GM18867 (cell line): ENCODE data around the gene KCNG2.

Experiments
- ATAC-seq: cut with Tn5 transposase; IDR thresholded peaks from one replicate; pipeline ENCODE4 v1.9.1; 2021; ENCODE audit warnings: mild to moderate bottlenecking, moderate library complexity; ENCODE audit not compliant: unreplicated experiment

The KCNG2 gene

DNA sequence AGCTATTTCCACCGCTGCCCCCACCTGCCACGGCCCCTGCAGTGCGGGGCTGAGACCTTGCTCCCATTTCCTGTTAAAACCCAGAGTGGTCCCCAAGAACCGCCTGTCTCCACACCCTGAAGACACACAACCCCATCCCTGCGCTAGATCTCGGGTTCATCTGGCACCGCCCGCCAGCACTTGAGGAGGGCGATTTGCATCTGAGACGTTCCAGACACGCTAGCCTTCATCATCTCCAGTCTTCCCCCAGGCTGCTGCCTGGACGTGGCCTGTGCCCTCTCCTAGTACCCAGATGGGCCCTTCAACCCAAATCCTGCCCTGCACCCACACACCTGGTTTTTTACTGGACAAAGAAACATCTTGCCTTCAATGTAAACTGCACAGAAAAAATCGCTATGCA lies 103.9 kb downstream of the KCNG2 start:
- no peak for ATAC-seq

DNA sequence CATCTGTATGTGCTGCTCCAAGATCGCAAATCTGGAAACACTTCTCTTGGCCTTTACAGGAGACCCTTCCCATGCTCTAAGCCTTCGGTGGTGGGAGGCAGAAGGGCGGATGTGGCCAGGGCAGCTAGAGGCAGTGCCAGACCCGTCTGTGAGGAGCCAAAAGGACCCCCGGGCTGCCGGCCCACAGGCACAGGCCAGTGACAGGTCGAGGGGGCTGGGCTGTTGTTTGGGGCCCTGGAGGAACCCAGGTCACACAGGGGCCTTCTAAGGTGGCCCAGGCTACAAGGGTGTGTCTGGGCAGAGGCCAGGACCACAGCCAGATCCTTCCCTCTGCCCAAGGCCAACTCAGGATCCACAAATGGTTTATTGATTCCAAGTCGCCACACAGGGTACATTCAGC lies 104.3 kb downstream of the KCNG2 start:
- no peak for ATAC-seq

DNA sequence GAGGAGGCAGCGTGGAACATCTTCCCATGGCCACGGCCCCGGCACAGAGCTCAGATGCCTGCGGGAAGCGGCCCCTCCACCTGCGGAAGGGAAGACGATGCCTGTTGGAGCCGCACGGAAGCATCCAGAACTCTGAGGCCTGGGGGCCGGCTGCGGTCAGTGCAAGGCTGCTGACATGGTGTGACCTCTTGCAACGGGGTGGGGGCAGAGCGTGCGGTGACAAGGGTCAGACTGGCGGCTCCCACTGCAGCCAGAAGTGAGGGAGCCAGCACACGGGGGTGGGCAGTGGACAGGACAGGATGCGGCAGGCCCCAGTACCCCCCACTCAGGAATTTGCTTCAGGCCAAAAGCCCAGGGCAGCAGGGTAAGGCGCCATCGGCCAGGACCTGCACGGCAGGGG lies 104.9 kb downstream of the KCNG2 start:
- ATAC-seq: no peak

DNA sequence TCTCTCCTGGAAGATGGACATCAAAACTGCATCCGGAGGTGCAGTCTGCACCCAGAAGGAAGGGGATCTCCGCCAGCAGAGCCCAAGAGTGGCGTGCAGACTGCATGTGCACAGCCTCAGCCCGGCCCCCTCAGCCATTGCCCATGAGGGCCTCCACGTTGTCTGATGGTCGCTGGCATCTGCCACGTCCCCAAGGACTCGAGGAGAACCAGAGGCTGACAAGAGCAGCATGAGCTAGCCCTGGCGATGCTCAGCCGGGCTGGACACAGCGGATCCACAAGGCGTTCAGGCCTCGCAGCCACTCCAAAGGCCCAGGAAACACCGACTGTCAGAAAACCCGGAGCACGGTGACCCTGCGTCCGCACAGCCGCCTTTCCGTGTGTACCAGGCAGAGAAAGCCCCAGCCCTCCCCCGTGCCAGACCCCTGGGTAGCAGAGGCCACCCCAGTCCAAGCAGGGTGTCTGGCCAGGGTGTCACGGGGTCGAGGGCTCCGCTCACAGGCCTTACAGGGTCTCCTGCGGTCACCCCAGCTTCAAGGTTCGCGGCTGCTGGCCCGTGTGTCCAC lies 105.4 kb downstream of the KCNG2 start:
- no peak for ATAC-seq

DNA sequence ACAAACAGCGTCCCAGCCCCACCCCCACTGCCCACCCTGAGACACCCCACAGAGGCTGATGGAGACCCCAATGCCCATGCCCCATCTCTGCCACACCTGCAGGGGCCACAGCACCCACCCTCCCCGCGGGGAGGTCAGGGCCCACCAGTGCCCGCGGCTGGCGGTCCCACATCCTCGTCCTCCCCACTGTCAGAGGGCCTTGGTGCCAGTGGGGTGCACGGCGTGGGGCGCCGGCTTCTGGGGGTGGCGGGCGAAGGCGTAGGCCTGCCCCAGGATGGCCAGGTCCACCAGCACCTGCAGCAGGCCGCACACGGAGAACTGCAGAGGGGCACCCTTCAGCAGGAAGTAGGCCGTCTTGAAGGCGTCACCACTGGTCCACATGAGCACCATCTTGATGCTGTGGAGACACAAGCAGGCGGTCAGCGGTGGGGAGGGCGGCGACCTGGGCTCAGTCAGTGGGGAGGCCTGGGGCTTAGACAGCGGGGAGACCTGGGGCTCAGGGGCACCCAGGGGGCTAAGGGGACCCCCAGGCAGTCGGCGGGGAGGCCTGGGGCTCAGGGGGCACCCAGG lies 106.1 kb downstream of the KCNG2 start:
- ATAC-seq: no peak

DNA sequence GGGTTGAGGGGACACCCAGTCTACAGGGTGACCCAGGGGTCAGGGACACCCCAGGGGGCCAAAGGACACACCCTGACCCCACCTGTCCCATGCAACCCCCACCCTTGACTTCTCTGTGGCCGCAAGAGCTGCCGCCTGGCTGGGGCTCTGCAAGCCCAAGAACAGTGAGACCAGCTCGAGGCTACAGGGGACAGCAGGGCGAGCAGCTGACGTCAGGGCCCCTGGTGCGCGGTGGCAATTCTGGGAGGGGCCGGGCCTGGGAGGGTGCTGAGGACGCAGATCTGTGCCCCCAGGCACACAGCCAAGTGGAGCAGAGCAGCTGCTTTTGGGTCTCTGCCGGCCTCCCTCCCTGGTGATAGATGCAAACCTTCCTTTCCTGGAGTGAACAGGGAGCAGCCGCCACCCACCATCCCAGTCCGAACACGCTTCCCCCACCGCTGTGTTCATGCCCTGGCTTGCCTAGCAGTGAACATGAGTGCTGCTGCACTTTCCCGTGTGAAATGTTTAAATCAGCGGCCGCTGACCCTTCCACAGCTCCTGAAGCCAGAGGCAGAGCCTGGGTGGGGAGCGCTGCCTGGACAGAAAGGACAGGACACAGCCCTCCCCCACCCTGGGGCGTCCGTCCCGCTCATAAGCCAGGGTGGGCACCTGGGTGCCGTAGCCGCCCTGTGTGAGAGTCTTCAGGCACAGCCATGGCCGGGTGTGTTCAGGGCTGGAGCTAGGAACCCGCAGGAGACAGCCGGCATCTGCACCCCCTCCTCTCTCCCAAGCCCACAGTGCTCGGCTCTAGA lies 106.8 kb downstream of the KCNG2 start:
- ATAC-seq: no peak

DNA sequence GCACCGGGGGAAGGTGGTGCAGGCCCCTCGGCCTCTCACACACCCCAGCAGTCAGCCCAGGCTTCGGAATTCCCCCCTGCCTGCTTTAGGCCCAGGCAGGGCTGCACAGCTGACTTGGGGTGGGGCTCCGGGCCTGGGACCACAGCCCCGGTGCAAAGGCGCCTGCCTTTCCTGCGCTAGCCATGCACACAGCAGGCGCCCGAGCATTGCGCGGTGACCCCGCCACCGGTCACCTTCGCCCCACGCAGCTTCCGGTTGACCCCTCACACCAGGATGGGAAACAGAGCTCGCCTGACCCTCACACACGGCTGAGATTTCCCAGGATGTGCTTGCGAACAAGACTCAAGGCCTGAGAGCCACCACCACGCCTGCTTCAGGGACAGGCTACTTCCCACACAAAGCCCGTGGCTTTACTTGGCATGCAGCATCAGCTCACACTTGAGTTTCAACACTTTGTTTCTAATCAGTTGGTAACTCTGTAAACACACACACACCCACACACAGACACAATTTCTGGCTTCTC lies 107.7 kb downstream of the KCNG2 start:
- ATAC-seq: no peak

DNA sequence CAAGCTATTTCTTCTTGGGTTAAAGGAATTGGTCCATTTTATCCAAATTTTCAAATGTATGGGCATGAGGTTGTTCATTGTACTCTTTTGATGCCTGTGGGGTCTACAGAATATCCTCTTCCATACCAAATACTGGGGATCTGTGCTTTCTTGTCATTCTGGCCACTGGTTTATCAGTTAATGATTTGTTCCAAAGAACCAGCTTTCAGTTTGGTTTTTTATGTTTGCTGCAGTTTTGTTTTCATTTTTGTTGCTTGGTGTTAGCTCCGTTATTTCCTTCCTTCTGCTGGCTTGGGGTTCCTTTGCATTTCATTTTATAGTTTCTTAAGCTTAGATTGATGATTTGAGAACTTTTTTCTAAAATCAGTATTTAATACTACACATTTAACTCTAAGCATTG lies 108.3 kb downstream of the KCNG2 start:
- ATAC-seq: no peak

DNA sequence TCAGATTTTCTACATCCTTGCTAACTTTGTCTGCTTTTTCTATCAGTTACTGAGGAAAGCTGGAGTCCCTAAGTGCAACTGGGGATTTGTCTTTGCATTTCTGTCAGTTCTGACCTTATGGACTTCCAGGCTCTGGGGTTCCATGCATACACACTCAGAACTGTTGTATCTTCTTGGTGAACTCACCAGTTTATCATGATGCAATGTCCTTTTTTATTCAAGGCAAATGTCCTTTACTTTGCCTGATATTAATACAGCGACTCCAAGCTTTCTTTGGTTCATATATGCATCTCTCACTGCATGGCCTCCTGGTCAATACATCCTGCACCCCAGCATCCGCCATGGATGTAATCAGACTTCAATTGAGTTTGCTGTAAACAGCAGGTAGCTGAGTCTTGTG lies 109.0 kb downstream of the KCNG2 start:
- ATAC-seq: no peak

DNA sequence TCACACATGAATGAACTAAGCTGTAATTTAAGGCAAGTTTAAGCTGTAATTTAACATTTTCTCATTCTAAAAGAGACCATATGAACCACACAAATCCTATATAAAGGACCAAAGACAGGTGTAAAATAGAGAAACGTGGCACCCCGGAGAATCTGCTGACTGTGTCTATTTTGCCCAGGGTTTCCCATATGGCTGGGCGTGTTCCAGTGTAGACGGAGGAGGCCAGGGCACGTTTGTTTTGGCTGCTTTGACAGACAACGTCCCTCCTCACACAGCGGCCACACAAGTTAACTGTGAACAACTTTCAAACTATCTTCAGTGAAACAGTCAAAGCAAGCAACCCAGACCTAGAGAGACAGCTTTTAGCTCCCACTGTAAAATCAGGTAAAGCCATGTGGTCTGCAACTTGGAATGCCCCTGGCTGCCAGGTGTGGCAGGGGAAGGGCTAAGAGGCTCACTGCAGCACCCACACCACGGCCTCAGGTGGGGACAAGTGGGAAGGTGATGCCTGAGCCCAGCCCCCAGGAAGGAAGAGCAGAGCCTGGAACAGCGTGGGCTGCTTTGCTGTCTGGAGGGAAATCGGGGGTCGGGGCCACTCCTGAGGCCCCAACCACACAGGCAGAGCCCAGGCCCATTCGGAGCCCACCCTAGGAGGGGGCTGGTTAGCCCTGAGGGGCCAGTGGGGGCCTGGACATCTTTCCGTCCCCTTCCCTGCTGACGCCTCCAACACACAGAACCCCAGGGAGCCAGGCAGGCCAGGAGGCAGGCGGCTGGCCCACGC lies 113.0 kb downstream of the KCNG2 start:
- no peak for ATAC-seq

DNA sequence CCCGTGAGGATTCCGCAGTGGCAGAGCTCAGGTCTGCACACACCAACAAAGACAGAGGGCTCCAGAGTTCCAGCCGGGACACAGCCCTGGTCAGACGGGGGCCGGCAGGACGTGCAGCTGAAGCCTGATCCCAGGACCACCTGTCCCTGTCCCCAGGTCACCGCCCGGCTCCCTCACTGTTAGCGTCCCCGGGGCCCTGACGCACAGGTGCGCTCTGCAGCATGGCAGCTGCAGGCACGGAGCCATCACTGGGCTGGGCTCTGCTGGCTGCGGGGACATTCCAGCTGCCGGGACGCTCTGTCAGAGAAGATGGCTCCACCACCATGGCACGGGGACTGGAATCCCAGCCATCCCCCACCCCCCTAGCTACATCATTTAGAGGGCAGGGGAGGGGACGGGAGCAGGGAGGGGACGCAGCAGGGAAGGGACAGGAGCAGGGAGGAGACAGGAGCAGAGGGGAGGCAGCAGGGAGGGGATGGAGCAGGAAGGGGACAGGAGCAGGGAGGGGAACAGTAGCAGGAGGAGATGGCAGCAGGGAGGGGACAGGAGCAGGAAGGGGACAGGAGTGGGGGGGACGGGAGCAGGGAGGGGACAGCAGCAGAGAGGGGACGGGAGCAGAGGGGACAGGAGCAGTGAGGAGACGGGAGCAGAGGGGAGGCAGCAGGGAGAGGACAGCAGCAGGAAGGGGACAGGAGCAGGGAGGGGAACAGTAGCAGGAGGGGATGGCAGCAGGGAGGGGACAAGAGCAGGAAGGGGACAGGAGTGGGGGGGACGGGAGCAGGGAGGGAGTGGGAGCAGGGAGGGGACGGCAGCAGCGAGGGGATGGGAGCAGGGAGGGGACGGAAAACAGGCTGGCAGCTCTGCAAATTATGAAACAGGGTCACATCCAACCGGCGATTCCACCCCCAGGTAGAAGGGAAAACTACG lies 113.9 kb downstream of the KCNG2 start:
- ATAC-seq: no peak

DNA sequence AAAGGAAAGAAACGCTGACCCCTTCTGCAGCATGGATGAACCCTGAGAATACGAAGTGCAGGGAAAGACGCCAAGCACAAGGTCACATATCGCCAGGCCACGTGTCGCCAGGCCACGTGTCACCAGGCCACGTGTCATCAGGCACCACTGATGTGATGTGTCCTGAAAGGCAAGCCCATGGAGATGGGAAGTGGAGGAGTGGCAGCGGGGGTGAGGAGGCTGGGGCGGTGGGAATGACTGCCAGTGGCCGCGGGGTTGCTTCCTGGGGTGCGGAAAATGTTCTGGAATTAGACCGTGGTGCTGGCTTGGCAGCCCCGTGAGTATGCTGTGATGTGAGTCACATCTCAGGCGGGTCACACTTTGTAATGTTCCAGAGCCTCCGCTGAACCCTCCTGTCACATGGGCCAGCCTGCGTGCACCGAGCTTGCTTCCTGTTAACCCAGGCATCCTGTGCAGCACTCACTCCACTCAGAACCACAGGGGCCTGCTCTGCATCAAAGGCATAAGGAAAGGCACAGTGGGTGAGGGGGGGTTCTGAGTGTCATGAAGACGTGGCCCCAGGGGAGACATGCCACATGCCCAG lies 114.8 kb downstream of the KCNG2 start:
- ATAC-seq: no peak

DNA sequence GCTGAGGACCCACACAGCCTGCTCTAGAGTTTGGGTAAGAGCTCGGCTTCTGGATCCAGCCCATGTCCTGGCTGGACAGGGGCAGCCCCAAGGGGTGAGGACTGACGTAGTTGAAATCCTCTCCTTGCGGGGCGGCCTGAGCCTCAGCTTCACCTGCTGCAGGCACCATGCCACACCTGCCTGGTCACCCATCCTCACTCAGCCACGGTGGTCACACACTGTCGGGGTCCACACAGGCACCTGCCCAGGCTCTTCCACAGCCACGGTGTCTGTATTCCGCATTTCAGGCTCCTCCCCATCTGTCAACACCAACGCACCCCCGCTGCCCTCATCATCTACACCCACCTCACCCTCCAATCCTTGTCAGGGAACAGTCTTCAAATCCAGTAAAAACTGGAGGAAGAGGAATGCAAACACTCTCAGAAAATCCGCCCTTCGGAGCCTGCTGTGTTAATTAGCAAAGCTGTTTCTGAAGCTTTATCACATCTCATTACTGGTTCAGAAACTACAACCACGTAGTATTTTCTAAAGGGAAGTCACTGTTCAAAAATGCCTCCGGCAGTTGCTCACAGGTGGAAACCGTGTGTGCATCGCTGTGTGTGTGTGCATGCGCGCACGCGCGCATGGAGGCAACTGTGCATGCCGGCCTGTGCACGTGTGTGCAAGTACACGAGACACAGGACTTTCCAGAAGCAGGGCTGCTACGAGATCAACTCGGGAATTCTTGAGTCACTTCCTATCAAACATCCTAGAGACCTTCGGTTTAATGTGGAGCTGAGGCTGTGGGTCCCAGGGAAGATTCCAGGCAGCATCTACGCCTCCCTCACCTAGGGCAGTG lies 115.5 kb downstream of the KCNG2 start:
- no peak for ATAC-seq

DNA sequence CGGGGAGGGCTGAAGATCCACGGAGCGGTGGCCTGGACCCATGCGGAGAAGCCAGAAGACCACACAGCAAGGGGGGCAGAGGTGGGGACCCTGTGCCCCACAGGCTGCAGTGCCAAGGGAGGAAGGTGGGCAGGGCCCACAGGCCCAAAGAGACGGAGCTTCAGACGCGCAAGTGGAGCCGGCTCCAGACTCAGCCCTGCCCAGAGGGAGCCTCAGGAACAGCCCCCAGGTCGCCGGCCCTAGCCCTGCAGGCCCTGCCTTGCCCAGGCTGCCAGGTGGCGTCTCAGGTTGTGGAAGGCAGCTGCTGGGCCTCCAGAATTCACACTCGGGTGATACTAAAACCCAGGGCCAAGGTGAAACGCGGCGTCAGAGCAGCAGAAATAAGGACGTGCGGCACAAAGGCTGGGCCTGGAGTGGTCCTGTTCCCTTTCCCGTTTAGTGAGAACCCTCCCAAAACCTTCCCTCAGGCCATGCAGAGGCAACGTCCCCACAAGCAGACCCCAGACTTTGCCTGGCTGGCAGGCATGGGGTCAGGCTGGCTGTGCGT lies 116.9 kb downstream of the KCNG2 start:
- ATAC-seq: no peak

DNA sequence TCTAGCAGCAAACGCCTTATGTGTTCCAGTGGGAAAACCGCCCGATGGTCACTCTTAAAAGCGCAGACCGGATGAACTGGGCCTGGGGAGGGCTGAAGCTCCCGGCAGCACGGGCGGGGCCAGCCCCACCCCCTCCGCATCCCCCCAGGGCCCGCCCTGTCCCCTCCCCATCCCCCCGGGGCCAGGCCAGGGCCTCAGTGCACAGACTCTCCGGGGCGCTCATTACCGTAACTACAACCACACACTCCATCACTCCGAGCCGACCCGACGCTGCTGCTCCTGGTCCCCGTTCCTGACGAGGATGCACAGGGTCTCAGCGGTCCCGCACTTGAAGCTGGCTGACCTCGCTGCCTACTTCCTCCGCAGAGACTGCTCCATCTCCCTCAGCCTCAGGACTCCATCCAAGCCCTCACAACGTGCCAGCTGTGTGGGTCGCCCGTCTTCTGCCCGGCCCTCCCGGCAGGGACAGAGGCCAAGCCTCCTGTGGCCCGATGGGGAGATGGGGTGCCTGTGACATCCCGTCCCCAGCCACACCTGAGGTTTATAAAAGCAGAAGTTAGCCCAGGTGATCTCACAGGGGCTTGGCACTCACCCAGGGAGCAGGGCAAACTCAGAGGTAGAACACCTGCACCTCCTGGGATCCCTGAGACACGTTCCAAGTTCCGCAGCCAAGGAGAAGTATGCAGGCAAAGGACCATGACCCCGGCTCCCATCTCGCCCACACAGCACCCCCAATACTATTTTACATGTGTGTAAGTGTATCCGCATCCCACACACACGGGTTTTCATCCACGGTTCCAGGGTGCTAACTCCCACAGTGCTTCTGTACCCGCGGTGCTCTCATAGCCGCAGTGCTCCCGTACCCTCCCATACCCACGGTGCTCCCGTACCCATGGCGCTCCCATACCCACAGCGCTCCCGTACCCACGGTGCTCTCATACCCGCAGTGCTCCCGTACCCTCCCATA lies 117.7 kb downstream of the KCNG2 start:
- no peak for ATAC-seq

DNA sequence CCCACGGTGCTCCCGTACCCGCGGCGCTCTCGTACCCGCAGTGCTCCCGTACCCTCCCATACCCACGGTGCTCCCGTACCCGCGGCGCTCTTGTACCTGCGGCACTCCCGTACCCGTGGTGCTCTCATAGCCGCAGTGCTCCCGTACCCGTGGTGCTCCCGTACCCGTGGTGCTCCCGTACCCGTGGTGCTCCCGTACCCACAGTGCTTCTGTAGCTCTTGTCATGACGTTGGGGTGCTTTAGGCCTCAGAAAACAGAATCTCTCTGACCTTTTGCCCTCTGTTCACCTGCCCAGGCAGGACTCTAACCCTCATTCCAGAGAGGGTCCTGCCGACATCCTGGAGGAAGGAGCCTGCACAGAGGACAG lies 118.4 kb downstream of the KCNG2 start:
- ATAC-seq: no peak

DNA sequence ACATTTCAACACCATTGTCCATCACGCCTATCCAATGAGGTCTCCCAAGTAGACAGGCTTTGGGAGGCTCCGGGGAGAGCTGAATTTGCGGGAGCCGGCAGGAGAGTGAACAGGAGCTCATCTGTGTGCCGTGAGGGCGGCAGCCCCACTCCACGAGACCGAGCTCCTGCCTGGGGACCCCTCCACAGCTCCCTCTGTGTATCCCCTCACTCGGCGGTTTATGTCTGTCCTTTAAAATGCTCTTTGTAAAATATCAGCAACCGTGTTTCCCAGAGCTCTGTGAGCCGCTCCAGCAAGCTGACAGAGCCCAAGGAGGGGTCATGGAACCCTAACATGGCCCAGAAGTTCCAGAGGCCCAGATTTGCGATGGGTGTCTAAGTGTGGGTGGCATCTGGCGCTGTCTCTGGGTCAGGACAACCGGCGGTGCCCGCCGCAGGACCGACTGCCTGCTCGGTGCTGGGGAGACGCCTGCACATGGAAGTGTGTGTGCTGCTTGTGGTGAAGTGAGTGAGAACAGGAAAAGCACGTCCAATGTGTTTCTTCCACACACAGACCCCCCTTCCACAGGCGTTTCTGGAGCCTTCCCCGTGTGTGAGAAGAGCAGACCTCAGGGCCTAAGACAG lies 118.9 kb downstream of the KCNG2 start:
- ATAC-seq: no peak
